Suprapubic skin (tissue), 4 donors: ENCODE measurements around the gene DSPP. TPM values are rescaled to one million over a fixed set of nuclear protein-coding genes. Genes with fewer than 3 reads are reported as not detected.

ENCODE experiments used
- DNase-seq, 2 donors: peaks; one replicate each; pipeline ENCODE4 v3.0.0-alpha.2; 2019; ENCODE audit warnings: low spot score in 2 of 2
- H3K27ac ChIP-seq: fragments of 200-600 bp; sonication (generic); one replicate; pipeline ENCODE4 v1.5.1; 2019
- H3K27me3 ChIP-seq: fragments of 200-600 bp; sonication (generic); one replicate; pipeline ENCODE4 v1.5.1; 2019
- H3K36me3 ChIP-seq: fragments of 200-600 bp; sonication (generic); one replicate; pipeline ENCODE4 v1.5.1; 2019
- H3K4me1 ChIP-seq: fragments of 200-600 bp; sonication (generic); one replicate; pipeline ENCODE4 v1.5.1; 2019
- H3K4me3 ChIP-seq: fragments of 200-600 bp; sonication (generic); one replicate; pipeline ENCODE4 v1.5.1; 2019; ENCODE audit warnings: mild to moderate bottlenecking
- H3K9me3 ChIP-seq: fragments of 200-600 bp; sonication (generic); one replicate; pipeline ENCODE4 v1.5.1; 2019
- CTCF ChIP-seq, 2 donors: fragments of 200-600 bp in 1 of 2; fragments of 450-650 bp in 1 of 2; sonication (generic) in 1 of 2; IDR thresholded peaks; one replicate each; pipeline ENCODE4 v1.5.1; 2016 to 2019; ENCODE audit warnings: antibody characterized with exemption in 2 of 2, mild to moderate bottlenecking in 1 of 2, moderate library complexity in 1 of 2
- EP300 ChIP-seq: sonication (generic); formaldehyde crosslinking; IDR thresholded peaks from one replicate; pipeline ENCODE4 v1.6.1; 2017; ENCODE audit warnings: antibody characterized with exemption
- POLR2A ChIP-seq, 2 donors: fragments of 450-650 bp; IDR thresholded peaks; one replicate each; pipeline ENCODE4 v1.6.1; 2017; ENCODE audit warnings: antibody characterized with exemption in 2 of 2, mild to moderate bottlenecking in 2 of 2, moderate library complexity in 2 of 2
- POLR2AphosphoS5 ChIP-seq, 3 donors: sonication (generic); formaldehyde crosslinking; IDR thresholded peaks; one replicate each; pipeline ENCODE4 v1.6.1; 2017; ENCODE audit warnings: antibody characterized with exemption in 3 of 3
- WGBS: methylation state at CpG from one replicate; pipeline ENCODE4 v1.1.5; 2018; 5-methylcytosine and 5-hydroxymethylcytosine counted together
- total RNA-seq, 4 donors: library from RNA; depleted of rRNA; stranded (reverse); fragments of >200 nt; gene quantifications; one replicate each; pipeline ENCODE4 v1.1.0, GENCODE V29; 2016

The DSPP gene
- total RNA-seq, 4 donors from 2014 or later, result not detected

- 84% methylated on average over 8 of the region's 8 CpGs for WGBS
- H3K4me1 ChIP-seq, result no peaks in the 10 kb centered on the region
- no peak overlapping the region for H3K27ac ChIP-seq
- no peaks in the 10 kb centered on the region for H3K36me3 ChIP-seq
- no peaks in the 10 kb centered on the region for H3K9me3 ChIP-seq
- H3K4me3 ChIP-seq, result no peak overlapping the region
- no peak for DNase-seq
- TF ChIP-seq POLR2AphosphoS5 (IDR thresholded peaks at IDR 0.05) (no peak), CTCF (IDR thresholded peaks at IDR 0.05) (no peak), POLR2A (IDR thresholded peaks at IDR 0.05) (no peak), EP300 (no peak)
- H3K27me3 ChIP-seq, result no peaks in the 10 kb centered on the region
Measured at GRCh38 chr4:87622303-87622702, 14.0 kb downstream of the DSPP start.

GRCh38 chr4:87624698-87625097, 16.4 kb downstream of the DSPP start:
- H3K9me3 ChIP-seq, result no peaks in the 10 kb centered on the region
- 38% methylated on average over 2 of the region's 2 CpGs for WGBS
- DNase-seq, result no peak
- no peak overlapping the region for H3K27ac ChIP-seq
- no peak overlapping the region for H3K4me3 ChIP-seq
- no peak for TF ChIP-seq CTCF (IDR thresholded peaks at IDR 0.05)
- TF ChIP-seq POLR2AphosphoS5 (IDR thresholded peaks at IDR 0.05), result no peak
- no peak for TF ChIP-seq POLR2A (IDR thresholded peaks at IDR 0.05)
- no peak for TF ChIP-seq EP300
- H3K4me1 ChIP-seq, result no peaks in the 10 kb centered on the region
- H3K36me3 ChIP-seq, result no peaks in the 10 kb centered on the region
- no peaks in the 10 kb centered on the region for H3K27me3 ChIP-seq

- no peaks in the 10 kb centered on the region for H3K36me3 ChIP-seq
Measured at GRCh38 chr4:87631668-87632067, 23.3 kb downstream of the DSPP start.

GRCh38 chr4:87632469-87632868, 24.1 kb downstream of the DSPP start:
- Histone ChIP-seq H3K4me1 (peaks cover 10% of the 10 kb centered on the region), H3K27ac (no peak overlapping the region), H3K9me3 (no peaks in the 10 kb centered on the region), H3K27me3 (no peaks in the 10 kb centered on the region), H3K4me3 (no peak overlapping the region), H3K36me3 (no peaks in the 10 kb centered on the region)
- no peak for TF ChIP-seq POLR2A (IDR thresholded peaks at IDR 0.05)
- no peak for TF ChIP-seq CTCF (IDR thresholded peaks at IDR 0.05)
- no peak for TF ChIP-seq POLR2AphosphoS5 (IDR thresholded peaks at IDR 0.05)
- TF ChIP-seq EP300, result no peak
- WGBS, result 77% methylated on average over 1 of the region's 1 CpG
- no peak for DNase-seq

More at GRCh38 chr4:87631668-87632067, 23.3 kb downstream of the DSPP start:
- no peak overlapping the region for H3K4me3 ChIP-seq
- peaks cover 10% of the 10 kb centered on the region for H3K4me1 ChIP-seq
- H3K27ac ChIP-seq, result no peak overlapping the region
- TF ChIP-seq EP300 (no peak), POLR2AphosphoS5 (IDR thresholded peaks at IDR 0.05) (no peak), CTCF (IDR thresholded peaks at IDR 0.05) (no peak), POLR2A (IDR thresholded peaks at IDR 0.05) (no peak)
- H3K27me3 ChIP-seq, result no peaks in the 10 kb centered on the region
- no peaks in the 10 kb centered on the region for H3K9me3 ChIP-seq
- no peak for DNase-seq

GRCh38 chr4:87633243-87633642, 24.9 kb downstream of the DSPP start:
- no peak overlapping the region for H3K4me3 ChIP-seq
- no peaks in the 10 kb centered on the region for H3K27me3 ChIP-seq
- TF ChIP-seq CTCF (IDR thresholded peaks at IDR 0.05), result no peak
- TF ChIP-seq POLR2AphosphoS5 (IDR thresholded peaks at IDR 0.05), result no peak
- TF ChIP-seq EP300, result no peak
- no peak for TF ChIP-seq POLR2A (IDR thresholded peaks at IDR 0.05)
- H3K9me3 ChIP-seq, result no peaks in the 10 kb centered on the region
- DNase-seq, result no peak
- WGBS, result 17% methylated on average over 2 of the region's 2 CpGs
- H3K36me3 ChIP-seq, result no peaks in the 10 kb centered on the region
- H3K4me1 ChIP-seq, result peaks cover 10% of the 10 kb centered on the region
- no peak overlapping the region for H3K27ac ChIP-seq
